Smooth muscle cell (in vitro differentiated cells): ENCODE results near the gene MRPL21. TPM values are rescaled to one million over a fixed set of nuclear protein-coding genes. Genes with fewer than 3 reads are reported as not detected.
"Not testable (repeated sequence)": the region's sequence is repeated elsewhere in the genome, so short reads cannot be mapped to it uniquely, and the experiment has no call there.

Source experiments
- DNase-seq: peaks from one replicate; lab custom pipeline; 2025; ENCODE audit not compliant: unreplicated experiment; lab: John Stamatoyannopoulos, UW
- H2AFZ ChIP-seq: fragments of 200-600 bp; sonication (generic); 2 replicates; pipeline ENCODE4 v1.6.0; 2016; ENCODE audit warnings: antibody characterized with exemption, low read depth, mild to moderate bottlenecking
- H3F3A ChIP-seq: fragments of 200-600 bp; sonication (generic); 2 replicates; pipeline ENCODE4 v1.6.0; 2017; ENCODE audit warnings: antibody characterized with exemption, low read depth
- H3K27ac ChIP-seq: fragments of 200-600 bp; sonication (generic); 2 replicates; pipeline ENCODE4 v1.5.1; 2016; ENCODE audit warnings: low read depth, mild to moderate bottlenecking
- H3K27me3 ChIP-seq: fragments of 200-600 bp; sonication (generic); 2 replicates; pipeline ENCODE4 v1.6.1; 2016; ENCODE audit warnings: low read depth, mild to moderate bottlenecking
- H3K36me3 ChIP-seq: fragments of 200-600 bp; sonication (generic); 2 replicates; pipeline ENCODE4 v1.5.1; 2016; ENCODE audit warnings: low read depth
- H3K4me1 ChIP-seq: fragments of 200-600 bp; sonication (generic); 2 replicates; pipeline ENCODE4 v1.5.1; 2016; ENCODE audit warnings: low read depth
- H3K4me2 ChIP-seq: fragments of 200-600 bp; sonication (generic); 2 replicates; pipeline ENCODE4 v1.6.0; 2016; ENCODE audit warnings: mild to moderate bottlenecking
- H3K4me3 ChIP-seq: fragments of 200-600 bp; sonication (generic); 2 replicates; pipeline ENCODE4 v1.5.1; 2016; ENCODE audit warnings: mild to moderate bottlenecking
- H3K79me2 ChIP-seq: fragments of 200-600 bp; sonication (generic); 2 replicates; pipeline ENCODE4 v1.6.0; 2016; ENCODE audit warnings: low read depth, mild to moderate bottlenecking
- H3K9ac ChIP-seq: fragments of 200-600 bp; sonication (generic); 2 replicates; pipeline ENCODE4 v1.6.0; 2016; ENCODE audit warnings: low read depth
- H3K9me3 ChIP-seq: fragments of 200-600 bp; sonication (generic); replicated peaks from 2 replicates; pipeline ENCODE4 v1.5.1; 2016; ENCODE audit warnings: low read depth
- H4K20me1 ChIP-seq: fragments of 200-600 bp; sonication (generic); 2 replicates; pipeline ENCODE4 v1.6.0; 2016; ENCODE audit warnings: low read depth
- WGBS: methylation state at CpG from one replicate; pipeline ENCODE4 v1.1.7; 2016; ENCODE audit warnings: low lambda C conversion rate; 5-methylcytosine and 5-hydroxymethylcytosine counted together
- polyA plus RNA-seq: library from polyadenylated mRNA; unstranded; fragments of >200 nt; fragmentation: Nextera tagmentation; extraction: Ambion mirVana; gene quantifications from 2 replicates; pipeline ENCODE4 v1.2.1, GENCODE V29; 2016
- total RNA-seq: library from RNA; depleted of rRNA; stranded (reverse); fragments of >200 nt; gene quantifications from 2 replicates; pipeline ENCODE4 v1.2.3, GENCODE V29; 2014
- TF ChIP-seq, protein P1 (sequence below): fragments of 200-600 bp; sonication (generic); IDR thresholded peaks from 2 replicates; pipeline ENCODE4 v1.5.1; 2017; ENCODE audit warnings: borderline replicate concordance, mild to moderate bottlenecking, antibody characterized with exemption; ENCODE audit not compliant: insufficient read depth, poor library complexity, severe bottlenecking

The MRPL21 gene
- total and polyA plus RNA-seq, 2 experiments from 2014 or later = 41.2 to 110 TPM

DNA sequence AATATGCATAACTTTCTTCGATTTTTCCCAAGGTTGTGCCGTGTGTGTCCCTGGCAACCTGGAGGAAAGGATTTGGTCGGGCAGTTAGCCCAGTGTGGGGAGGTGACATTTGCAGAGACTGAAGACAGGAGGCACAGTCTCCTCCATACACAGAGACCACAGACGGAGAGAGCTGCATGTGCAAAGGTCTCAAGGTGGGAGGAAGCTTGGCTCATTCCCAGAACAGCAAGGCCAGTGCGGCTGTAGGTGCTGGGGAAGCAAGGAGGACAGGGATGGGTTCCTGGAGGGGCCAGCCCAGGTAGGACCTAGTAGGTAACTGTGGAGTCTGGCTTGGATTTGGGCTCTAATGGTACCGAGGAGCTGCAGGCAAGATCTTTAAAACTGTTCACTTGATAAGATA, 41.2 kb downstream of the MRPL21 start:
- DNase-seq = no peak

DNA sequence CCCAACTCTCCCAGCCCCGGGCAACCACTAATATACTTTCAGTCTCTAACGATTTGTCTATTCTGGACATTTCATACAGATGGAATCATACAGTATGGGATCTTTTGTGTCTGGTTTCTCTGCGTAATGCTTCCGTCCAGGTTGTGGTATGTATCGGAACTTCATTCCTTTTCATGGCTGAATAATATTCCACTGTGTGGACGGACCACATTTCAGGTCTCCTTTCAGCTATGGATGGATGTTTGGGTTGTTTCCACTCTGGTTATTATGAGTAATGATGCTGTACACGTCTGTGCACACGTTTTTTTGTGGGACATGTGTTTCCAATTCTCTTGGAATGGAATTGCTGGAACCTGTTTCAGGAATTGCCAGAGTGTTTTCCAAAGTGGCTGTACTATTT, 44.5 kb downstream of the MRPL21 start:
- Histone ChIP-seq H4K20me1 (no peaks in the 10 kb centered on the region), H3K27me3 (peaks cover 11% of the 10 kb centered on the region), H3K9me3 (no peaks in the 10 kb centered on the region), H2AFZ (no peak overlapping the region), H3K79me2 (no peaks in the 10 kb centered on the region), H3K4me3 (no peak overlapping the region), H3K36me3 (no peaks in the 10 kb centered on the region), H3K9ac (no peak overlapping the region), H3K4me2 (no peak overlapping the region), H3F3A (peaks cover 3% of the 10 kb centered on the region), H3K4me1 (no peaks in the 10 kb centered on the region), H3K27ac (no peak overlapping the region)
- no peak for DNase-seq
- WGBS = 84% methylated on average over 8 of the region's 8 CpGs
- TF ChIP-seq, protein P1, sequence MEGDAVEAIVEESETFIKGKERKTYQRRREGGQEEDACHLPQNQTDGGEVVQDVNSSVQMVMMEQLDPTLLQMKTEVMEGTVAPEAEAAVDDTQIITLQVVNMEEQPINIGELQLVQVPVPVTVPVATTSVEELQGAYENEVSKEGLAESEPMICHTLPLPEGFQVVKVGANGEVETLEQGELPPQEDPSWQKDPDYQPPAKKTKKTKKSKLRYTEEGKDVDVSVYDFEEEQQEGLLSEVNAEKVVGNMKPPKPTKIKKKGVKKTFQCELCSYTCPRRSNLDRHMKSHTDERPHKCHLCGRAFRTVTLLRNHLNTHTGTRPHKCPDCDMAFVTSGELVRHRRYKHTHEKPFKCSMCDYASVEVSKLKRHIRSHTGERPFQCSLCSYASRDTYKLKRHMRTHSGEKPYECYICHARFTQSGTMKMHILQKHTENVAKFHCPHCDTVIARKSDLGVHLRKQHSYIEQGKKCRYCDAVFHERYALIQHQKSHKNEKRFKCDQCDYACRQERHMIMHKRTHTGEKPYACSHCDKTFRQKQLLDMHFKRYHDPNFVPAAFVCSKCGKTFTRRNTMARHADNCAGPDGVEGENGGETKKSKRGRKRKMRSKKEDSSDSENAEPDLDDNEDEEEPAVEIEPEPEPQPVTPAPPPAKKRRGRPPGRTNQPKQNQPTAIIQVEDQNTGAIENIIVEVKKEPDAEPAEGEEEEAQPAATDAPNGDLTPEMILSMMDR = no peak

More for the DNA sequence above, 41.2 kb downstream of the MRPL21 start:
- Histone ChIP-seq H3K4me2 (no peak overlapping the region), H3K27me3 (no peaks in the 10 kb centered on the region), H4K20me1 (no peaks in the 10 kb centered on the region), H3K36me3 (no peaks in the 10 kb centered on the region), H3K27ac (no peak overlapping the region), H3K79me2 (no peaks in the 10 kb centered on the region), H2AFZ (no peak overlapping the region), H3K9me3 (no peaks in the 10 kb centered on the region), H3K4me3 (no peak overlapping the region), H3K4me1 (no peaks in the 10 kb centered on the region), H3K9ac (no peak overlapping the region), H3F3A (no peaks in the 10 kb centered on the region)
- WGBS = 85% methylated on average over 6 of the region's 6 CpGs
- TF ChIP-seq, protein P1 = no peak

DNA sequence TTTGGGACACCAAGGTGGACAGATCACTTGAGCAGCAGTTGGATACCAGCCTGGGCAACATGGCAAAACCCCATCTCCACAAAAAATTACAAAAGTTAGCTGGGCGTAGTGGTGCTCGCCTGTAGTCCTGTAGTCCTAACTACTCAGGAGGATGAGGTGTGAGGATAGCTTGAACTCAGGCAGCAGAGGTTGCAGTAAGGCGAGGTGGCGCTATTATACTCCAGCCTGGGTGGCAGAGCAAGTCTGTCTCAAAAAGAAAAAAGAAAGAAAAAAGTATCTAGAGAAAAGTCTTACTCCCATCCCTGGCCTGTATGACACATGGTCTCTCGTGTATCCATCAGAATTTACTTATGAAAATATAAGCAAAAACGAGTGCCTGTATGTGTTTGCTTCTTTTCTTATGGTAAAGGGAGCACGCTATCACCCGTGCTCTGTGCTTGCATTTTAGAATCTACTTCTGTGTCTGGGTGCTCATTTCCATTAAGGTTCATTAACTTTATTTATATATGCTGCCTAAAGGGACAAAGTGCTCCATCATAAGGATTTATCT, 46.5 kb downstream of the MRPL21 start:
- H3K79me2 ChIP-seq = no peaks in the 10 kb centered on the region
- no peak overlapping the region for H3K27ac ChIP-seq
- H4K20me1 ChIP-seq = no peaks in the 10 kb centered on the region
- no peaks in the 10 kb centered on the region for H3K4me1 ChIP-seq
- peaks cover 3% of the 10 kb centered on the region for H3F3A ChIP-seq
- WGBS = 84% methylated on average over 8 of the region's 8 CpGs
- no peak for DNase-seq
- TF ChIP-seq, protein P1 = no peak
- H3K4me2 ChIP-seq = no peak overlapping the region
- H3K4me3 ChIP-seq = no peak overlapping the region
- no peak overlapping the region for H3K9ac ChIP-seq
- no peaks in the 10 kb centered on the region for H3K9me3 ChIP-seq
- no peak overlapping the region for H2AFZ ChIP-seq
- peaks cover 25% of the 10 kb centered on the region for H3K27me3 ChIP-seq
- no peaks in the 10 kb centered on the region for H3K36me3 ChIP-seq

DNA sequence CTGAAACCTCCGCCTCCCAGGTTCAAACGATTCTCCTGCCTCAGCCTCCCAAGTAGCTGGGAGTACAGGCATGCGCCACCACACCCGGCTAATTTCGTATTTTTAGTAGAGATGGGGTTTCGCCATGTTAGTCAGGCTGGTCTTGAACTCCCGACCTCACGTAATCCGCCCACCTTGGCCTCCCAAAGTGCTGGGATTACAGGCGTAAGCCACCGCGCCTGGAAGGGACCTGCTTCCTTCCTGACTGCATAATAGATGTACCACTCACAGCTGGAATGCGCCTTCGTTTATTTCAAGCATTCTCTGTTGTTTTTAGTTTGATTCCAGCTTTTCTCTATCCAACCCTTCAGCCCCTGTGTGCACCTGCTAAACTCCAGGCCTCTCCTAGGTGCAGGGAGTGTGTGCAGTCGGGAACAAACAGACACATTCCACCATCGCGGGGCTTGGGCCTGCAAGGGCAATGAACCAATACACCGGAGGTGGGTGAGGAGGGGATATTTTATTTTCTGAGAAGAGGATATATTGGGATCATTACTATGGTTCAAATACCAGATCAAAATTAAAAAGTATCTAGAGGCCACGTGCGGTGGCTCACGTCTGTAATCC, 47.1 kb downstream of the MRPL21 start:
- H3K4me1 ChIP-seq, DNase-seq, H3K27ac ChIP-seq, H4K20me1 ChIP-seq, H3K9me3 ChIP-seq, H3K4me3 ChIP-seq, H3K9ac ChIP-seq, H3K79me2 ChIP-seq, H3K4me2 ChIP-seq, H2AFZ ChIP-seq, H3K36me3 ChIP-seq, H3F3A ChIP-seq: not testable (repeated sequence)
- WGBS = 89% methylated on average over 21 of the region's 21 CpGs
- H3K27me3 ChIP-seq = peaks cover 29% of the 10 kb centered on the region
